Measurements from ENCODE around the gene AMH.
A peak's percentile ranks its signal among the peaks of the same experiment; 100 is the strongest.

The AMH gene

GRCh38 chr19:2224754-2225349 is 24.3 kb upstream of the AMH start:
- Histone ChIP-seq H3K9me3 (ENCODE audit: control insufficient read depth, insufficient read depth, low read depth, low read length) (no peaks in the 10 kb centered on the region), H3K4me3 (ENCODE audit: low read depth, low read length) (no peak overlapping the region), H3K4me1 (ENCODE audit: control insufficient read depth, insufficient read depth, low read length) (no peaks in the 10 kb centered on the region), H3K27ac (ENCODE audit: extremely low read depth, low read depth, low read length) (no peak overlapping the region), H3K36me3 (ENCODE audit: control insufficient read depth in 2 of 2, insufficient read depth in 1 of 2, low read length in 2 of 2) (peaks cover 4 to 70% of the 10 kb centered on the region in 2 experiments; a peak in 2 of 3 replicates)
- CTCF ChIA-PET: interaction anchor here (0.6 kb wide), 1 partner anchor 37 kb away, joined by 3 read pairs; no protein-coding TSS in a partner anchor
- POLR2A ChIA-PET: no interaction called here
- TF ChIP-seq PBX3 (CRISPR knock-in tag; IDR thresholded peaks at IDR 0.05): no peak
- TF ChIP-seq, protein P1, sequence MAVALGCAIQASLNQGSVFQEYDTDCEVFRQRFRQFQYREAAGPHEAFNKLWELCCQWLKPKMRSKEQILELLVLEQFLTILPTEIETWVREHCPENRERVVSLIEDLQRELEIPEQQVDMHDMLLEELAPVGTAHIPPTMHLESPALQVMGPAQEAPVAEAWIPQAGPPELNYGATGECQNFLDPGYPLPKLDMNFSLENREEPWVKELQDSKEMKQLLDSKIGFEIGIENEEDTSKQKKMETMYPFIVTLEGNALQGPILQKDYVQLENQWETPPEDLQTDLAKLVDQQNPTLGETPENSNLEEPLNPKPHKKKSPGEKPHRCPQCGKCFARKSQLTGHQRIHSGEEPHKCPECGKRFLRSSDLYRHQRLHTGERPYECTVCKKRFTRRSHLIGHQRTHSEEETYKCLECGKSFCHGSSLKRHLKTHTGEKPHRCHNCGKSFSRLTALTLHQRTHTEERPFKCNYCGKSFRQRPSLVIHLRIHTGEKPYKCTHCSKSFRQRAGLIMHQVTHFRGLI (tag by site-specific recombination; IDR thresholded peaks at IDR 0.05): peak; percentile 91

DNA sequence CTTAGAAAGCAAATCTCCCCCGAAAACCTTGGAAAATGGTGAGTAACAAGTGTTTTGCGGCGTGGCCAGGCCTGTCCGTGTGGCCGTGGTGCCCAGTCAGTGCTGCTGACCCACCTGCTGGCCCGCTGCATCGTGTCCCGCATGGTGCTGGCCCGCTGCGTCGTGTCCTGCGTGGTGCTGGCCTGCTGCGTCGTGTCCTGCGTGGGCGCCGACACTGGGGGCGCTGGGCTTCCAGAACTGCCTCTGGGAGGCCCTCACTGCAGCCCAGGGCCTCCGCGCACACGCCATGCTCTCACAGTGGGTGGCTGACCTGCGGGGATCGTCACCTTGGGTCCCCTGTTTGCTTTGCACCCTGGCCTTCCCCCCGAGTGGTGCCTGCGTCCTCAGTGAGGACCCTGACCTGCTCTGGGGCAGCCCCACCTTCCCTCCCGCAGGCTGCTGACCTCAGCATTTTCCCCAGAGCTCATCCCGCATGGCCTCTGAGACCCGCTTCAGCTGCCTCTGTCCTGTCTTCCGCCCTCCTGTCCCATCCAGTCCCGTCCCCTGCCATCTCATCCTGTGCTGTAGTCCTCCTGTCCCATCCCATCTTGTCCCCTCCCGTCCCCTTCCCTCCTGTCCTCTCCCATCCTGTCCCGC is 23.6 kb upstream of the AMH start:
- Histone ChIP-seq H3K4me1 (ENCODE audit: control insufficient read depth, insufficient read depth, low read length) (no peaks in the 10 kb centered on the region), H3K4me3 (ENCODE audit: low read depth, low read length) (no peak overlapping the region), H3K36me3 (ENCODE audit: control insufficient read depth in 2 of 2, insufficient read depth in 1 of 2, low read length in 2 of 2) (peaks cover 4 to 68% of the 10 kb centered on the region in 2 experiments; a peak in 2 of 3 replicates), H3K27ac (ENCODE audit: extremely low read depth, low read depth, low read length) (no peak overlapping the region), H3K9me3 (ENCODE audit: control insufficient read depth, insufficient read depth, low read depth, low read length) (no peaks in the 10 kb centered on the region)
- POLR2A ChIA-PET: no interaction called here
- CTCF ChIA-PET: no interaction called here
- peak; percentile 40; the same call in 1 of the 2 replicates for TF ChIP-seq SCRT2 (tag by site-specific recombination; IDR thresholded peaks at IDR 0.05)
- no peak for TF ChIP-seq ZNF776 (tag by site-specific recombination; IDR thresholded peaks at IDR 0.05; ENCODE audit: borderline replicate concordance)

DNA sequence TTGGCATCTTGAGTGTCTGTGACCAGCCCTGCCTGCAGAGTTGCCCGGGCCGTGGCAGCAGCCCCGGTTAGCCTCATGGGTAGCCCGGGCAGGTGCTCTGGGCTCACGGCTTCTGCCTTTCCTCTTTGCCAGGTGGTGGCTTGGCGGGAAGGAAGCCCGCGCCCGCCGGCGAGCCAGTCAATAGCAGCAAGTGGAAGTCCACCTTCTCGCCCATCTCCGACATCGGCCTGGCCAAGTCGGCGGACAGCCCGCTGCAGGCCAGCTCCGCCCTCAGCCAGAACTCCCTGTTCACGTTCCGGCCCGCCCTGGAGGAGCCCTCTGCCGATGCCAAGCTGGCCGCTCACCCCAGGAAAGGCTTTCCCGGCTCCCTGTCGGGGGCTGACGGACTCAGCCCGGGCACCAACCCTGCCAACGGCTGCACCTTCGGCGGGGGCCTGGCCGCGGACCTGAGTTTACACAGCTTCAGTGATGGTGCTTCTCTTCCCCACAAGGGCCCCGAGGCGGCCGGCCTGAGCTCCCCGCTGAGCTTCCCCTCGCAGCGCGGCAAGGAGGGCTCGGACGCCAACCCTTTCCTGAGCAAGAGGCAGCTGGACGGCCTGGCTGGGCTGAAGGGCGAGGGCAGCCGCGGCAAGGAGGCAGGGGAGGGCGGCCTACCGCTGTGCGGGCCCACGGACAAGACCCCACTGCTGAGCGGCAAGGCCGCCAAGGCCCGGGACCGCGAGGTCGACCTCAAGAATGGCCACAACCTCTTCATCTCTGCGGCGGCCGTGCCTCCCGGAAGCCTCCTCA is 22.9 kb upstream of the AMH start:
- Histone ChIP-seq H3K4me3 (ENCODE audit: low read depth, low read length) (no peak overlapping the region), H3K9me3 (ENCODE audit: control insufficient read depth, insufficient read depth, low read depth, low read length) (no peaks in the 10 kb centered on the region), H3K4me1 (ENCODE audit: control insufficient read depth, insufficient read depth, low read length) (no peaks in the 10 kb centered on the region), H3K27ac (ENCODE audit: extremely low read depth, low read depth, low read length) (no peak overlapping the region), H3K36me3 (ENCODE audit: control insufficient read depth in 2 of 2, insufficient read depth in 1 of 2, low read length in 2 of 2) (peaks cover 4 to 73% of the 10 kb centered on the region in 2 experiments; a peak in 2 of 3 replicates)
- POLR2A ChIA-PET: no interaction called here
- CTCF ChIA-PET: interaction anchor here (1.3 kb wide), 1 partner anchor 10 kb away, joined by 5 read pairs; the partner anchor contains the start of gene PLEKHJ1
- TF ChIP-seq ZNF704 (tag by site-specific recombination; IDR thresholded peaks at IDR 0.05) (no peak), GLIS1 (tag by site-specific recombination; IDR thresholded peaks at IDR 0.05) (no peak), ZNF174 (tag by site-specific recombination; IDR thresholded peaks at IDR 0.05) (no peak), ZNF121 (tag by site-specific recombination; IDR thresholded peaks at IDR 0.05) (peak; percentile 53; the same call in 1 of the 2 replicates)
- TF ChIP-seq, protein P2, sequence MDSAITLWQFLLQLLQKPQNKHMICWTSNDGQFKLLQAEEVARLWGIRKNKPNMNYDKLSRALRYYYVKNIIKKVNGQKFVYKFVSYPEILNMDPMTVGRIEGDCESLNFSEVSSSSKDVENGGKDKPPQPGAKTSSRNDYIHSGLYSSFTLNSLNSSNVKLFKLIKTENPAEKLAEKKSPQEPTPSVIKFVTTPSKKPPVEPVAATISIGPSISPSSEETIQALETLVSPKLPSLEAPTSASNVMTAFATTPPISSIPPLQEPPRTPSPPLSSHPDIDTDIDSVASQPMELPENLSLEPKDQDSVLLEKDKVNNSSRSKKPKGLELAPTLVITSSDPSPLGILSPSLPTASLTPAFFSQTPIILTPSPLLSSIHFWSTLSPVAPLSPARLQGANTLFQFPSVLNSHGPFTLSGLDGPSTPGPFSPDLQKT (IDR thresholded peaks at IDR 0.05; ENCODE audit: borderline replicate concordance, low read depth, low read length): no peak

All from HEK293 (cell line).